Measurements from ENCODE around the gene RASSF4.
A peak's percentile ranks its signal among the peaks of the same experiment; 100 is the strongest.

RASSF4 gene

GRCh38 chr10:44960482-44961229 lies 1.1 kb downstream of the RASSF4 start:
- no peak for TF ChIP-seq CTCF (IDR thresholded peaks at IDR 0.05; ENCODE audit: unreplicated experiment in 3 of 3)
- no peaks in the 10 kb centered on the region for H3K27me3 Mint-ChIP-seq (ENCODE audit: low read depth)
- peak overlapping the region; percentile 89 to 93 (median 90) for H3K4me3 Mint-ChIP-seq
- peaks cover 12% of the 10 kb centered on the region for H3K36me3 Mint-ChIP-seq (ENCODE audit: low read depth)
- H3K9me3 Mint-ChIP-seq, result no peaks in the 10 kb centered on the region
- H3K27ac Mint-ChIP-seq, result peak overlapping the region; percentile 82 to 92 (median 91)
- H3K4me1 Mint-ChIP-seq, result peaks cover 84% of the 10 kb centered on the region

GRCh38 chr10:44961230-44961571 lies 1.6 kb downstream of the RASSF4 start:
- TF ChIP-seq CTCF (IDR thresholded peaks at IDR 0.05; ENCODE audit: unreplicated experiment in 3 of 3), result no peak
- peaks cover 86% of the 10 kb centered on the region for H3K4me1 Mint-ChIP-seq
- peaks cover 6% of the 10 kb centered on the region for H3K36me3 Mint-ChIP-seq (ENCODE audit: low read depth)
- H3K27me3 Mint-ChIP-seq (ENCODE audit: low read depth), result no peaks in the 10 kb centered on the region
- H3K9me3 Mint-ChIP-seq, result no peaks in the 10 kb centered on the region
- H3K4me3 Mint-ChIP-seq, result peak overlapping the region; percentile 89 to 93 (median 90)
- peak overlapping the region; percentile 82 to 92 (median 91) for H3K27ac Mint-ChIP-seq

- no peaks in the 10 kb centered on the region for H3K36me3 Mint-ChIP-seq (ENCODE audit: low read depth)
- peak overlapping the region; percentile 89 to 93 (median 90) for H3K4me3 Mint-ChIP-seq
- H3K4me1 Mint-ChIP-seq, result peaks cover 90% of the 10 kb centered on the region
- no peaks in the 10 kb centered on the region for H3K27me3 Mint-ChIP-seq (ENCODE audit: low read depth)
- peak overlapping the region; percentile 91 to 96 (median 92) for H3K27ac Mint-ChIP-seq
- no peaks in the 10 kb centered on the region for H3K9me3 Mint-ChIP-seq
- TF ChIP-seq CTCF (IDR thresholded peaks at IDR 0.05; ENCODE audit: unreplicated experiment in 3 of 3), result no peak
These were observed 2.5 kb downstream of the RASSF4 start for GRCh38 chr10:44961931-44962750.

- H3K4me1 Mint-ChIP-seq, result peaks cover 93% of the 10 kb centered on the region
- H3K27me3 Mint-ChIP-seq (ENCODE audit: low read depth), result no peaks in the 10 kb centered on the region
- H3K27ac Mint-ChIP-seq, result peak overlapping the region; percentile 91 to 96 (median 92)
- peak in 2 of 3 experiments; percentile 25 to 27 for TF ChIP-seq CTCF (IDR thresholded peaks at IDR 0.05; ENCODE audit: unreplicated experiment in 3 of 3)
- H3K9me3 Mint-ChIP-seq, result no peaks in the 10 kb centered on the region
- no peaks in the 10 kb centered on the region for H3K36me3 Mint-ChIP-seq (ENCODE audit: low read depth)
- H3K4me3 Mint-ChIP-seq, result peak overlapping the region; percentile 67 to 93 (median 89)
These were observed 3.5 kb downstream of the RASSF4 start for GRCh38 chr10:44962870-44963738.

- no peak for TF ChIP-seq CTCF (IDR thresholded peaks at IDR 0.05; ENCODE audit: unreplicated experiment in 3 of 3)
- Mint-ChIP-seq H3K4me3 (peak overlapping the region; percentile 53 to 93 (median 67)), H3K27ac (peak overlapping the region; percentile 91 to 96 (median 92)), H3K36me3 (ENCODE audit: low read depth) (peaks cover 4% of the 10 kb centered on the region), H3K27me3 (ENCODE audit: low read depth) (no peaks in the 10 kb centered on the region), H3K4me1 (peaks cover 91% of the 10 kb centered on the region), H3K9me3 (no peaks in the 10 kb centered on the region)
These were observed 4.4 kb downstream of the RASSF4 start for GRCh38 chr10:44963772-44964633.
